HG02973 (cell line): ENCODE data around the gene ENDOU.
A peak's percentile ranks its signal among the peaks of the same experiment; 100 is the strongest.

ENCODE experiments used
- ATAC-seq: cut with Tn5 transposase; IDR thresholded peaks from one replicate; pipeline ENCODE4 v1.9.1; 2021; ENCODE audit warnings: moderate library complexity; ENCODE audit not compliant: unreplicated experiment

Gene ENDOU

GRCh38 chr12:47722941-47723631, 2.2 kb downstream of the ENDOU start:
- ATAC-seq = no peak

- no peak for ATAC-seq
Measured at GRCh38 chr12:47722136-47722834, 3.0 kb downstream of the ENDOU start.

- ATAC-seq = no peak
Measured at GRCh38 chr12:47721431-47721973, 3.8 kb downstream of the ENDOU start.

- ATAC-seq = no peak
Measured at GRCh38 chr12:47718531-47718930, 6.8 kb downstream of the ENDOU start.

- ATAC-seq = no peak
Measured at GRCh38 chr12:47717443-47718193, 7.7 kb downstream of the ENDOU start.

GRCh38 chr12:47717046-47717442, 8.2 kb downstream of the ENDOU start:
- ATAC-seq = no peak

- ATAC-seq = no peak
Measured at GRCh38 chr12:47715877-47716548, 9.3 kb downstream of the ENDOU start.

GRCh38 chr12:47715393-47715876, 9.9 kb downstream of the ENDOU start:
- peak; percentile 59 for ATAC-seq

- peak; percentile 12 for ATAC-seq
Measured at GRCh38 chr12:47714826-47715386, 10.4 kb downstream of the ENDOU start.

GRCh38 chr12:47712171-47712570, 13.1 kb downstream of the ENDOU start:
- ATAC-seq = no peak

GRCh38 chr12:47711448-47711847, 13.8 kb downstream of the ENDOU start:
- ATAC-seq = no peak

GRCh38 chr12:47710278-47710677, 15.0 kb downstream of the ENDOU start:
- ATAC-seq = no peak

GRCh38 chr12:47709671-47710070, 15.6 kb downstream of the ENDOU start:
- no peak for ATAC-seq

GRCh38 chr12:47709237-47709636, 16.1 kb downstream of the ENDOU start:
- ATAC-seq = no peak

- ATAC-seq = no peak
Measured at GRCh38 chr12:47707905-47708543, 17.3 kb downstream of the ENDOU start.

- ATAC-seq = no peak
Measured at GRCh38 chr12:47707355-47707754, 17.9 kb downstream of the ENDOU start.

GRCh38 chr12:47705566-47706425, 19.5 kb downstream of the ENDOU start, which contains the start of gene RPAP3:
TSS of gene RPAP3 (minus strand) at chr12:47706030. CDS start at chr12:47702840, 3,190 bp downstream.
- peak; percentile 74 for ATAC-seq

- no peak for ATAC-seq
Measured at GRCh38 chr12:47705229-47705565, 20.1 kb downstream of the ENDOU start.

- ATAC-seq = no peak
Measured at GRCh38 chr12:47704719-47705118, 20.6 kb downstream of the ENDOU start.
